ENCODE results near the gene CUL3.

Gene CUL3

DNA sequence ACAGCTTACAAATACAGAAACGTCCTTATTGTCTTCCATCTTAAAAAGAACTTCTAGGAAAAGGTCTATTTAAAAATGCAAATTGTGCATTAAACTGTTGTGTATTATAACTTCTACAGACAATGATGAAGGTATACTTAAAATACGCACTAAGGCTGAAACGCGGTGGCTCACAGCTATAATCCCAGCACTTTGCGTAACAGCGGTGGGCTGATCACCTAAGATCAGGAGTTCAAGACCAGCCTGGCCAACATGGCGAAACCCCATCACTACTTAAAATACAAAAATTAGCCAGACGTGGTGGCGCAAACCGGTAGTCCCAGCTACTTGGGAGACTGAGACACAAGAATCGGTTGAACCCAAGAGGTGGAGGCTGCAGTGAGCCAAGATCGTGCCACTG is 4.9 kb downstream of the CUL3 start:
- no peak for DNase-seq (ENCODE audit: low read depth in 2 of 2)

DNA sequence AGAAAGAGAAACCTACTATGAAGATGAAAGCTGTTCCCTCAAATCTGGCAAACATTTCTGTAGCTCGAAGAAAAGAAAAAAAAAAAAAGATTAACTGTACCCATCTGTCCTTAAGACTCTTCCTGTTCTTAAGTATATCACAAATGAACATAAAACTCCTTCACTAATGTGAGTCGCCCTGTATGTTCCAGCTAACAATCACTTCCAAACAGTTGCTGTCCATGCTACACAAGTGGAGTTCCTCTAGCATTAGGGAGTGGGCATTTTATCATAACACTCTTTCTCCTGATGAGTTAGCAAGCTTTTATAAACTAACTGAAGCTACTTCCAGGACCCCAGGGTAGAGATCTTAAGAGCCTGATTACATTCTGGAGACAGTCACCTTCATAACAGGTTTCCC is 5.8 kb downstream of the CUL3 start:
- DNase-seq (ENCODE audit: low read depth in 2 of 2) = no peak

DNA sequence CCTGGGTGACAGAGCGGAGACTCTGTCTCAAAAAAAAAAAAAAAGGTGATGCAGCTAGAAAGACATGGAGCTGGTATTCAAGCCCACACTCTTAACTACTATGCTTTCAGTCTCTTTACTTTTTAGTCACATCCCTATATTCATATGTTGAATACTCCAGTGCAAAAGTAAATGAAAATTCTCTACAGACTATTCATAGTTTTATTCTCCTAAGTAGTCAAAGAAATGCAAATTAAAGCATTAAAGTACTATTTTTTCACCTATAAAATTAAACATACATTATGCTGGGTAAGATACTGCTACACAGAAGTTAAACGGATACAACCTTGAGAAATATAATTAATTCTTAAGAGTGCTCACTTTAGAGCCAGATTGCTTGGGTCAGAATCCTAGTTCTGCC is 7.6 kb downstream of the CUL3 start:
- DNase-seq (ENCODE audit: low read depth in 2 of 2) = no peak

DNA sequence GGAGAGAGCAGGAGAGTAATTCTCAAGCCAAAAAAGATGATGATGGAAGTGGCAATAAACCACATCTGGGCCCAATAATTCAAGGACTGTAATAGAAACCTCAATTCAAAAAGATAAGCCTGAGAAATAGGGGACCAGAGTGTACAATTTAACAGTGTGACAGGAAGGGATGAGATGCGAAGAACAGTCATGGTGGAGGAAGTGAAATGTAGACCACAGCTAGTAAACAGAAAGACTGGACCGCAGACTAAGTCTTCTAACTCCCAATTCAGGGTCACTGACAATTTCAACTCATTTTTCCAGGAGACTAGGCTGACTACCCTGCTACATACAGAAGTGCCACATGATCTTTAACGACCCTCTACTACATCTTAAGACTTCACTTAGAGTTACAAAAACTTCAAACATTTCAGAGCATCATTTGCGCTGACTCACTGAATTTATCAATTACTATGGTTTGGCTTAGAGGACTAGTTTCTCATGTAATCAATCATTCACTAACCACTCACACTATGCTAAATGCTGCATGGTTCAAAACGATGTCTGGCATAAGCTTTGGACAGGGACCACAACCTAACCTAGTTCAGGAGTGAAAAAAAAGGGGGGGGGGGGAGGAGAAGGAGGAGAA is 9.0 kb downstream of the CUL3 start:
- DNase-seq (ENCODE audit: low read depth in 2 of 2) = no peak

DNA sequence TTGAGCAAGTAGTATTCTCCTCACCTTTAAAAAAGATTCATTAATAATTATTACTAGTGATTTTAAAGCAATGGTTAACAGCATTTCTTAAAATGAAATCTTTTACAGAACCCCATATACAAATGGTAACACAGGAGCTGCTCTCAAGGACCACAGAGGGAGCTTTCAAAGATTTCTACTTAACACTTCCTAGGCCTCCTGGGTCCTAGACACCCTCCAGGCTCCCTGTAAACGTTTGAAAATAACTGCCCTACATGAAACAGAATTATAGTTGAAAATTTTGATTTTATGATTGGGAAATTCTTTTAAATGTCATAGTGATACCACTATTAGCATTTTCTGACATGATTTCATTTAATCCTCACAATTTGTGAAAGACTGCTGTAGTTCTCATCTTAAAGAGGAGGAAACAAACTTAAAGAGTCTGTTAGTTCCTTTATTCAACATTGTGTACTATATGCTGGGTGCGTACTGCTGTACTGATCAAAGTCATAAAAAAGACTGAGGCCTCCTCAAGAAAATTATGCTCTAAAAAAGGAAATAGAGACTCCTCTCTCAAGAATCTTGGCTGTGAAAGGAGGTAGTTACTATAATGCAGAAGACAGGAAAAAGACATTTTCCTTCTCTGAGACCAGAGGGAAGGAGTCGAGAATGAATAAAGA is 10.6 kb downstream of the CUL3 start:
- DNase-seq (ENCODE audit: low read depth in 2 of 2) = no peak

DNA sequence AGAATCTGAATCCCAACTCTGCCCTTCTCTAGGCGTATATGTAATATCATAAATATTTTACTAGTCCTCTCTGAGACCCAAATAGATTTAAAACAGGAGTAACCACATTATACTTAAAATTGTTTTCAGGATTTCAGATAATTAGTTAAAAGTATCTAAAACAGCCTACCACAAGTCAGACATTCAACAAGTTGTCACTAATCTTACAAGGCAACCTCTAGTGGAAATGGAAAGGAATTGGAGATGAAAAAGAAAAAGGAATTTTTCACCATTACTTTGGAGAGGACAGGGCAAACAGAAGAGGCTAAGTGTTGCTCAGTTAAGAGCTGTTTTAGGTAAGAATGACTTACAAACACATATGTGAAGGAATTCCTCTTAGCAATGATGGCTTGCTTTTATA is 11.4 kb downstream of the CUL3 start:
- no peak for DNase-seq (ENCODE audit: low read depth in 2 of 2)

DNA sequence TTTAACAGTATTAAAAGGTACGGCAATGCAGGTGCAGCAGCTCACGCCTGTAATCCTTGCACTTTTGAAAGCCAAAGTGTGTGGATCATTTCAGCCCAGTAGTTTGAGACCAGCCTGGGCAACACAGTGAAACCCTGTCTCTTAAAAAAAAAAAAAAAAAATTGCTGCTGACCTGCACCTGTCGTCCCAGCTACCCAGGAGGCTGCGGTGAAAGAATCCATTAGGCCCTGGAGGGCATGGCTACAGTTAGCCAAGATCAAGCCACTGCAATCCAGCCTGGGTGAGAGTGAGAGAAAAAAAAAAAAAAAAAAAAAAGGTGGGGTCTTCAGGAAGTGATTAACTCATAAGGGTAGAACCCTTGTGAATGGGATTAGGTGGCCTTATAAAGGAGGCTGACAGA is 12.8 kb downstream of the CUL3 start:
- DNase-seq (ENCODE audit: low read depth in 2 of 2) = no peak

DNA sequence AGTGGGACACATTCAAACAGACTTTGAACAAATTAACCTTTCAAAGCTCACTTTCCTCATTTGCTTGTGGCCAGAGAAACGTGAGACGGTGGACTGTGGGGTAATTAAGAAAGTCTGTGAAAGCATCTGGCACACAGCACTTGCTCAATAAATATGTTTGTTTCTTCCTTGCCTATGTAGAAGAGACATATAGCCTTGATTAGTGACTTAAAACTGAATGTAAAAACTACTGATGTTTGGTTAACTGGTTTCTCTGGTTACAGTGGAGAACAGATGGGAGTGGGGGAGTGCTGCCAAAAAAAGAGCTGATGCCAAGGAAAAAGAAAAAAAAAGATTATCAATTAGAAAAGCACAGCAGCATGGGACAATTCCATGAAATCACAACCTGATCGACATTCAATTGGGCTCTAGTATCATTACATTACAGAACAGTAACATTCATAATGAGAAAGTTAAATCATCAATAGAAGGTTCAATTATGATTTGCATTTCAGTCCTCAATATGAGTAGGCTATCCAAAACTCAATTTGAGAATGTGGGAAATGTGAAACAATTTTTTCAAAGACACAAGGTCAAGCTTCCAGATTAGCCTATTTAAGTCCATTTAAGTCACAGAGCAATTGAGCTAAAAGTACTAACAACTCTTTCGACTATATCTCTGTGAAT is 14.7 kb downstream of the CUL3 start:
- no peak for DNase-seq (ENCODE audit: low read depth in 2 of 2)

DNA sequence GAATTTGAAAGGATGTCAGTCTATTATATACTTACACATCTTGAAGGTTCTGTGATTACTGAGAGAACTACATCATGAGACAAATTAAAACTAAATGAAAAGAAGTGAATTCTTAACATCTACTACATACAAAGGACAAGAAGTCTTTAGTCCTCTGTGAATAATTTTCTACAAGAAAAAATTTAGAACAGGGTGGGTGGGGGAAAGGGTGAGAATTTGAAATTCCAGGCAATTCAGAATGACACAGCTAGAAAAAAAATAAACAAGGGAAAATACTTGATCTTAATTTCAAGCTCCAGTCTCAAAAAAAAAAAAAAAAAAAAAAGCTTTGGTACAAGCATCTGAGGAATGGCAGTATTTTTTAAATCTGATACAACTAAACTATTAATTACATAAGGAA is 15.5 kb downstream of the CUL3 start:
- DNase-seq (ENCODE audit: low read depth in 2 of 2) = no peak

DNA sequence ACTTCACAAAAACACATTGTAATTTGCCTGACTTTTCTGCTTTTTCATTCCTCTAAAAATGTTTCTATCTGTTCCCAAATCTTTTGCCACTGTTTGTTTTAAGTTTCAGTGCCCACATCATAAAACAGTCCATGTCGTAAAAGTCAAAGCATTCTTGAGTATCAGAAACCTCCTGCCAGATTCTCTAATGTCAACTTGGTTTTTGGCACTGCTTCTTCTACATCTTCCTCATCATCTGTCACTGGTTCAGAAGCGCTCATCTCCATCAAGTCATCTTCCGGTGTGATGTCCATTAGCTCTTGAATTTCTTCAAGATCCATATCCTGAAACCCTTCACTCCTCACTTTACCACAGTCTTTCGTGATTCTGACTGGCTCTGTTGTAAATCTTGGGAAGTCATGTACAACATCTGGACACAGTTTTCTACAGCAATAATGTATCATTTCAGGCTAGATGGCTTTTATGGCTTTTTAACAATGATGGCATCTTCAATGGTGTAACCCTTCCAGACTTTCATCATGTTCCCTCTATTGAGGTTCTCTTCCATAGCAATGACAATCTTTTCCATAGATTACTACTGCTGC is 19.6 kb downstream of the CUL3 start:
- DNase-seq (ENCODE audit: low read depth in 2 of 2) = no peak

DNA sequence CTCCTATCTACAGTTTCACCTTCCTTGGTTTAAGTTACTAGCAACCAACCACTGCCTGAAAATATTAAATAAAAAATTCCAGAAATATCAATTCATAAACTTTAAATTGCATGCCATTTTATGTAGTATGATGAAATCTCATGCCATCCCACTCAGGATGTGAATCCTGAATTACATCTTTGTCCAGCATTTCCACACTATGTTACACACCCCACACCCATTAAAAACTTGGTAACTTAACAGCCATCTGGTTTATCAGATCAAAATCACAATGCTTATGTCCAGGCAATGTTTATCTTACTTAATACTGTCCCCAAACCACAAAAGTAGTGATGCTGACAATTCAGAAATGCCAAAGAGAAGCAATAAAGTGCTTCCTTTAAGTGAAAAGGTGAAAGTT is 21.6 kb downstream of the CUL3 start:
- DNase-seq (ENCODE audit: low read depth in 2 of 2) = no peak

DNA sequence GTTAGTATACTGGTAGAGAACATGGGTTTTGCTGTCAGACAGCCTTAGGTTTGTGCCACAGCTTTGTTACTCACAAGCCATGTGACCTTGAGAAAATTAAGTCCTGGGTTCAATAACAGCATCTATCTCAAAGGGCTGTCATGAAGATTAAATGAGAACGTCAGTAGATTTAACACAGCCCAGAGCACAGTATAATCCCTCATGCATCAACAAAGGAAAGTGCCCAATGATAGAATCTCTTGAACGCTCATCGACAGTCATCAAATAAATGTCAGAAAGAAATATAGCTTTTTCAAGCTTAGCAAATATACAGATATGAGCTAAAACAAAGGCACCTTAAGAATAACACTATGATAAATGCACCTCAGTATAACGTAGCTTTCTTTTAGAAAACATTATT is 22.3 kb downstream of the CUL3 start:
- DNase-seq (ENCODE audit: low read depth in 2 of 2) = no peak

DNA sequence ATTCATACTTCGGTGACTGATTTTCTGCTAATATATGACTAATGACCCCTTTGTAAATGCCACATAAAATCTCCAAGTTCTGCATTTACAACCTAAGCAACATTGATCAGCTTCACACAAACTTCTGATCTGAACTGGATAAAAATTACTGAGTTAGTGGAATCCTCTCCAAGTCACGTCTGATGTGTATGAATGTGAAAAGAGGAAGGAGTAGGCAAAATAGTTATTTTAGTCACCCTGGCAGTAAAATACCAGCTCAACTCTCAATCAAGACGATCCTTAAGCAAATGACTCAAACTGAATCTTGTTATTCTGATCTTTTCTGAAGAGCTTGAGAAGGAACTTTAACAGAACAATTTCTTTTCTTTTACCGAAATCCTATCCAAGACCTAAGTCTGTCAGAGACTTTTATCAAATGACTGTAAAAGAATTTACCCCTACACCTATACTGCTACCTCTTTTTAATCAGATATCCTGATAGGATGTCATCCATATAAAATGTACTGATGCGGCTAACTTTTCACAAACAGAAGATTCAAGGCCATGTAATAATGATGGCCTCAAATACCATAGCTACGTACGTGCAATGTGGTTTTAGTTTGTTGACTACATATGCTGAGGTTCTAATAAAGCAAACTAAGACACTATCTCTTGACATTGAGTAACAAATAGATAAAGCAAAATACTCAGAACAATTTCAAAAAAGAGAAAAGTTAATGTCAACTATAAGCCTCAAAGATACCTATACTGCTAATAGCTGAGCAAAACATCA is 23.7 kb downstream of the CUL3 start:
- no peak for DNase-seq (ENCODE audit: low read depth in 2 of 2)

DNA sequence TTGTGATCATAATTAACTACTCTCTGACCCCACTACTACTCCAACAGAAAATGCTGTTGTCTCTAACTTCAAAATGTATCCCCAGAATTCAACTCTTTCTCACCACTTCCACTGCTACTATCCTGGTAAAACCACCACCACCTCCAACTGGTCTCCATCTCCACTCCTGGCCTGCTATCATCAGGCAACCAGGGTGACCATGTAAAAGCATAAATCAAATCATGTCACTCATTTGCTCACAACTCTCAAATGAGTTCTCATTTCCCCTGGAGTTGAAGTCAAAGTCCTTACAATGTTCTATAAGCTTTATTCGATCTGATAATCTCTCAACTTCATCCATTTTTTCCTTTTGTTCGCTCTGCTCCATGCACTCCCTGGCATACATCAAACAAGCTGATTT is 24.6 kb downstream of the CUL3 start:
- no peak for DNase-seq (ENCODE audit: low read depth in 2 of 2)

DNA sequence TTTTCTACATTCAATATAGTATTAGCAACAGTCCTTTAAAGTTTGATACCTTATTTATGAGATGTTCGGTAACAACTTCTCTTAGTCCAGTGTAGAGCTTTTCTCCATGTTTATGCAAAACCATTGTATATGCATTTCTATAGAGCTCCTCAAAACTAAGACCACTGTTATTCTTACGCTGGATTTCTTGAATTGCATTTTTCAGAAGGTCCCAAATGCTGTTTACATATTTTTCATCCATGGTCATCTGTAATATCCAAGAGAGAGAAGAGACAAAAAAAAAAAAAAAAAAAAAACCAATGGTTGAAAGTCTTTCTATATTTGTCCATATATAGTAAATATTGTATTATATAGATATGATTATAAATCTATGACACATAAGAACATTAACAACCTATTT is 27.6 kb downstream of the CUL3 start:
- no peak for DNase-seq (ENCODE audit: low read depth in 2 of 2)

DNA sequence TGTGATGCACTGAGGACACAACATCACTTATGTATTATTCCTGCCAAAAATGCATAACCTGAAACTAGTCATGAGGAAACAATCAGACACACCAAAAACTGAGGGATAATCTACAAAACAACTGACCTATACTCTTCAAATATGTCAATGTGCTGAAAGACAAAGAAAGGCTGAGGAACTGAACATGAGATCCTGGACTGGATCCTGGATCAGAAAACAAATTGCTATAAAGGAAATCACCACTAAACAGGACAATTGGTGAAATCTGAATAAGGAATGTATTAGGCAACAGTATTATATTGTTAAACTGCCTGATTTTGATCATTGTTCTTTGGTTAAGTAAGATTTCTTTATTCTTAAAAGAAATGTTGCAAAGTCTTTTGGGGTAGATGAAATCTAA is 28.8 kb downstream of the CUL3 start:
- no peak for DNase-seq (ENCODE audit: low read depth in 2 of 2)

DNA sequence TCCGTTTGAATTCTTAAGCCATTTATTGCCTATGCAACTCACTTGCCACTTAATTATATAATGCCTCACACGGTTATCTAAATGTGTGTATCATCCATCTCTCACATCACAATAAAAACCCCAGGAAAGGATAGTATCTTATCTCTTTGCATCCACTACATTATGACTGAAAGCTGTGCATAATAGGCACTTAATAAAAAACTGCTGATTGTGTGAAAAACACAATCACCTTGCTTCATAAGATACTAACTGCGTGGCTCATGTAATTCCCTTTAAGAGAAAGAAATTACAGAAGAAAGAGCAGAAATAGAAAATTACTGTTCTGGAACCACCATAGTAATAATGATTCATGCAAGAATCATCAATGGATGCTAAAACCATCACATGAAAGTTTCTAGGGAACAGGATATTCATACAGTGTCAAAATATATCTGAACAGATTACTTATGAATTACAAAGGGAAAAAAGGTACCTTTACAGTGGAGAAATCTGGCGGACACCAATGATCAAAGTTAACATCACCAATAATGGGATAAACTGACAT is 29.3 kb downstream of the CUL3 start:
- DNase-seq (ENCODE audit: low read depth in 2 of 2) = no peak

DNA sequence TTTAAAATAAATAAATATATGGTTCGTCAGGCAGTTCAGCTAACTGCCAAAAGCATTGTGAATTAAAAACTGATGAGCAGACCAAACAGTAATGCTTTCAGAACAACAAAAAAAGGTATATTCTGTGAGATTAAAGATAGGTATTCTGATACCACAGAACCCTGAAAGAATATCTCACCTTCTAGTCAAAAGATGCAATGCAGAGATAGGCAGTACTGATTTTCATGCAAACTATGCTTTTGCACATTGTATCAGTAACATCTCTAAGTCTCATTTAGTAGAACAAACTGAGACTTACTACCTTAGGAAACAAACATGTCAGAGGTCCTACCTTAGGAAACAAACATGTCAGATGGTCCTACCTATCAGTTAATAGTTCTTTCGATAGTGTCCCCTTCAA is 32.4 kb downstream of the CUL3 start:
- no peak for DNase-seq (ENCODE audit: low read depth in 2 of 2)

DNA sequence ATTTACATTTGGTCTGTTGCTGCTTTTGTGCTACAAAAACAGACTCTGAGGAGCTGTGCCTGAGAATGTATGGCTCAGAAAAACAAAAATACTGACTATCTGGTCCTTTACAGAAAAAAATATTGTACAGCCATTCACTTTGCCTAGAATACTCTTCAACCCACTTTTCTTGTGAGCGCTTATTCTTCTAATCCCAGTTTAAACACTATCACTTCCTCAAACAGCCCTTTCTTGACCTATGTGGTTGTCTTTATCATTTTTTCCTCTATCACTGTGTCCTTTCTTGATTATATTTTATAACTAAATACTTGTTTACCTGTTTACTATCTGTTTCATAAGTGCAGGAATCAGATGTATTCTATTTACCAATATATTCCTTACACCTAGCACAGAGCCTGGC is 33.5 kb downstream of the CUL3 start:
- no peak for DNase-seq (ENCODE audit: low read depth in 2 of 2)

DNA sequence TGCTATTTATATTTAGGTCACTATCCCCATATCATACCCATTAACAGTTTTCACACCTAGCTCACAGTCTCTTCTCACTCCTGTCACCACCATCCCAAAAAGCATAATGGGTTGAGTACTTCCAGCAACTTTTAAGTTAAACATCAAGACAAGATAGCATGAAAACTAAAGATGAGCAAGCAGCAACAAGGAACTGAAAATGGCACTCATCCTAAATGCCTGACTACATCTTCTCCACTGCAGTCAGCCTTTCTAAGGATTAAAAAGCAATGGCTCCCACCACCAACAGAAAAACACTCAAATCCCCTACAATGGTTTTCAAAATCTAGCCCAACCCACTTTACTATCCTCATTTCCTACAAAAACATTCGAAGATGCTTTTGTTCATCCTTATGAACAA is 38.2 kb downstream of the CUL3 start:
- no peak for DNase-seq (ENCODE audit: low read depth in 2 of 2)

DNA sequence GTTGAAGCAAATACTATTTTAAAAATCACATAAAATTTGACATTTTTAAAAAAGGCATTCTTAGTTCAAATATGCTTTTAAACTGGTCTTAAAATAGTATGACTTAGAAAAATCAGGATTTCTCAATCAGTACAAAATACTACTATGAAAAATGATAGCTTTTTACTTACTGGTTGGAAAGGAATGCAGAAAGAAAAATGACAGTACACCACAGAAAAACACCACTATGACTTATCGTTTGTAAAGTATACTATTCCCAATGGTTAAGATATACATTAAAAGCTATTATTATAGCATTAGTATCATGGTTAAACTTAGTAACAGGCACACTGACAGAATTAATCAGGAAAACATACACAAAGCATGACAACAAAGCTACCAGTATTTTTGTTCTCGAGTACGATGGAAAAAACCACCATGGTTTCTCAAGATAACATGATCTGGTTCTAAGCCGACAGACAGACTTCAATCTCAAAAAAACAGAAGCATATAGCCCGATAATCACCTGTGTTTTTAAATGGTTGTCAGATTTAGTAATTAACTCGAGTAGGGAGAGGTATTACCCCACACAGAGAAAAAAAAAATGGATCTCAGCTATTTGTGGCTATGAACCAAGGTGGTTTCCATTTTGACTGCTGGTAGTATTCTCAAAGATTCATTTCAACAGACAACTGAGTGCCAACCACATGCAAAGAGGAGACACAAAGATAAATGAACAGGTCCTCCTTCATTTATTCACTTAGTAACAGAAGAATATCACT is 39.1 kb downstream of the CUL3 start:
- DNase-seq (ENCODE audit: low read depth in 2 of 2) = no peak
